NCI-H460 (cell line): ENCODE results near the gene MTHFD1. TPM values are rescaled to one million over a fixed set of nuclear protein-coding genes. Genes with fewer than 3 reads are reported as not detected.

Source experiments
- DNase-seq: peaks from one replicate; pipeline ENCODE4 v3.0.0-alpha.2; 2016; ENCODE audit warnings: low read depth; ENCODE audit errors: extremely low read depth
- total RNA-seq: library from RNA; depleted of rRNA; stranded (reverse); fragments of >200 nt; shearing (Covaris generic); gene quantifications from 2 replicates; pipeline ENCODE4 v1.2.3, GENCODE V29; 2014

The MTHFD1 gene
- total RNA-seq, 1 experiment from 2014 or later: 63.5 TPM

DNA sequence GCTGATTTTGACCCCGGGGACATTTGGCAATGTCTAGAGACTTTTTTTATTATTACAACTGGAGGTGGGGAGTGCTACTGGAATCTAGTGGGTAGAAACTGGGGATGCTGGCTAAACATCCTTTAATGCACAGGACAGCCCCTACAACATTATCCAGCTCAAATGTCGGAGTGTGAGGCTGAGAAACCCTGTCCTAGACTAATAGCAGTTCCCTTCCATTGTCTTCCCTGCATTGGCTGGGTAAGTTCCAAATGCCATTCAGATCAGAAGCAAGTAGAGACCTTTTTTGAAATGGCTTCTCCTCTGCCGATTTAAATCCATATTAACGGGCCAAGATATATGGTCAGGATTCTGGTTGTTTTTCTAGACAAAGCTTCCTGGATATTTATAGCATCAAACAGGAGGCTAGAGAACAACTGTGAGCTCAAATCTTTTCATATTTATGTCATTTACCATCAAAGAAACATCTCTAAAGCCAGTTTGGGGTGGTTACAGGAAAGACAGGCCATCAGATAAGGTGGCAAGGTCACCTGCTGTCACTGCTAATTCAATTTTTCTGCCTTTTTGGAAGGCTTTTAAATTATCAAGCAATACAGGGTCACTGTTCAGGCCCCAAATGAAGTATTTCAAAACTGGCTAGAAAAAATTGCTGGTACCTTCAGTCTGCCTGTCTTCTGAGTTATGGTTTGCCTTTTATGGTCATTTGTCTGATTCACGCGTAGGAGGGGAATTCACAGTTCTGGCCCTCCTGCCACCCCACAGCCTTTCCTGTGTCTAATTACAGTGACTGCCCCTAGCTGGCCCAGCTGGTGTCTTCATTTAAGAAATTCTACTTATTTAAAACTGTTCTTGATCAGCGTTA lies 57.1 kb downstream of the MTHFD1 start:
- DNase-seq: no peak

- DNase-seq: no peak
Observed at GRCh38 chr14:64447876-64448670, 59.9 kb downstream of the MTHFD1 start.

DNA sequence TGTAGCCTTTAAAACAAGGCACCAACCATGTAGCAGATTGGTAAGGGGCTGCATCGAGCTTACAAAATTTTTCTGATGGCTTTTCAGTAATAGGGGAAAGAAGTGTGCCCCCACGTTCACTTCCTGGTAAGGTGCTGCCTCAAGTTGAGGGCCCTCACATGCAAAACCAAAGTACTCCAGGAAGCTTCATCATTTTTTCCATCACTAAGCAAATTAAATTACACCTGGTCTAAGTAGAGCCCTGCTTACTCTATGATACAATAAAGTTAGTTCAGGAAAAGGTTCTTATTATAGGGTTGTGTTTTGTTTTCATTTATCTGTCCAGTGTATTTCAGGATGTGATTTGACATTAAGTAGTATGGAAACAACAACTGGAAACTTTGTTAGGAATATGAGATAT lies 62.1 kb downstream of the MTHFD1 start:
- no peak for DNase-seq

DNA sequence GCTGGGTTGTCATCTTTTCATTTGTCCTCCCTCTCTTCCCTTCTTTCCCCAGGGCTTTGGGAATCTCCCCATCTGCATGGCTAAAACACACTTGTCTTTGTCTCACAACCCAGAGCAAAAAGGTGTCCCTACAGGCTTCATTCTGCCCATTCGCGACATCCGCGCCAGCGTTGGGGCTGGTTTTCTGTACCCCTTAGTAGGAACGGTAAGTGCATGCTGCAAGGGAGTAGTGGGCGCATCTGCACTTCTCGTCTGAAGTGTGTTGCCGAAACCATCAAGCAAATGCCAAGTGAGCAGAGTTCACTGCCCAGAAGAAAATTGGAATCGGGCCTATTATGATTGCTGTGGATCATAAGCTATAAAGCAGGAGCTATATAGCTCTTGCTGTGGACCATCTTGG lies 66.5 kb downstream of the MTHFD1 start:
- DNase-seq: no peak

GRCh38 chr14:64459405-64460136 lies 71.4 kb downstream of the MTHFD1 start:
- DNase-seq: no peak

- DNase-seq: no peak
Observed at GRCh38 chr14:64461221-64461620, 73.1 kb downstream of the MTHFD1 start.

GRCh38 chr14:64463195-64463594 lies 75.0 kb downstream of the MTHFD1 start:
- DNase-seq: no peak

- DNase-seq: no peak
Observed at GRCh38 chr14:64463873-64464272, 75.7 kb downstream of the MTHFD1 start.

GRCh38 chr14:64464651-64465050 lies 76.5 kb downstream of the MTHFD1 start:
- DNase-seq: no peak

DNA sequence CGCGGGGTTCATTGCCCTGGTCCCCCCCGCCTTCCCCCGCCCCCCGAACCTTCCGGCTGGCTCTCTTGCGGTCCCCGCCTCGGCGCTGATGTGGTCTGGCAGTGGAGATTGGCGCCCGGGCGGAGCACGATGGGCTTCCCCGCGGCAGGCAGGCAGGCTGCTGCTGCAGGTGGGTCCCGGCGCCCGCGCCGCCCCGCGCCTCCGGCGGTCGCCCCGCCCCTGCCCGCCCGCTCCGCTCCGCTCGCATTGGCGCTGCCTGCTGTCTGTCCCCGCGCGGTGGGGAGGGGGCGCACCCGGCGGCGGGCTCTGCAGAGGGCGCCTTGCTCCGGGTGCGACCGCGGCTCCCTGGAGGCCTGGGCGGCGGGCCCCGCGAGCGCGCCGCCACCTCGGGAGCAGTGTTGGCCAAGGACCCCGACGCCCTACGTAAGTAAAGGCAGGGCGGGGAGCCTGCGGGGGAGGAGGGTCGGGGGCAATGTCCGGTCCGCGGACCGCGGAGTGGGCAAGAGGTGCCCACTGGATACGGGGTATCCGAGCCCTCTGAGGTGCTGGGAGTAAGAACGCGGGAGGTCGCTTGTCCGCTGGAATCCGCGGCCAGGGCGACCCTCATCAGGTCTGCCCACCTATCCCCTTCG lies 77.2 kb downstream of the MTHFD1 start, which contains the start of gene AKAP5:
Gene AKAP5, plus strand, starts transcription at position 309 of the 632 bp plus-strand sequence. CDS start 2,896 bp downstream, outside the sequence.
- no peak for DNase-seq

DNA sequence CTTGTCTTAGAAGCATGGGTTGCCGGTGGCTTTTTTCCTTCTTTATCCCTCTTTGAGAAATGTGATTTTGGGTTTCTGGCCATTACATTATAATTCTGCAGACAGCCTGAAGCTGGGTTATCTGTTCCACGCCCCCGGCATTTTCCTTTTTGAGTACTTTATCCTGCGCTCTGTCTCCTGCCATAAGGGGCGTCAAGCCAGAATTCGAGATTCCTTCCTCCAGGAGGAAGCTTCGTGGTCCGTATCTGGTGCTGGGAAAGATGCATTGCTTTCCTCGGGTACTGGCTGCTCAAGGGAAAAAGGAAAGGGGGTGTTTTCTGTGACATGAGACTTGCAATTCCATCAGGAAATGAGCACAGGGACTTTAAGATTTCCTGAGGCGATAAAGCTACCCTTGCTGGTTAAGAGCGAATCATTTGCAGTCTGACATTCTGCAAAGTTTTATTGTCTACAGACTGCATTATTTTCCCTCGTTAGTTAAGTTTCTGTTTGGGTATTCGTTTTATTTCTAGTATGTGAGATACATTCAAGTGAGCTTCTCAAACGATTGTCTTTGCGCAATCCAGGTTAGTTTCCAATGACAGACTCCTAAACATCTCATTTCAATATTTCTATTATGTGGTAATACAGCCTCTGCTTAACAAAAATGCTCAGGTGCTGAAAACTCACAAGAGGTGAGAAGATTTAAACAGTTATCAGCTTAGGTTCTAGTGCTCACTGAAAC lies 77.8 kb downstream of the MTHFD1 start:
- DNase-seq: no peak

- no peak for DNase-seq
Observed at GRCh38 chr14:64467101-64467500, 78.9 kb downstream of the MTHFD1 start.

- DNase-seq: no peak
Observed at GRCh38 chr14:64467566-64467965, 79.4 kb downstream of the MTHFD1 start.

GRCh38 chr14:64468451-64468850 lies 80.3 kb downstream of the MTHFD1 start:
- no peak for DNase-seq

GRCh38 chr14:64474041-64474440 lies 85.9 kb downstream of the MTHFD1 start:
- no peak for DNase-seq

DNA sequence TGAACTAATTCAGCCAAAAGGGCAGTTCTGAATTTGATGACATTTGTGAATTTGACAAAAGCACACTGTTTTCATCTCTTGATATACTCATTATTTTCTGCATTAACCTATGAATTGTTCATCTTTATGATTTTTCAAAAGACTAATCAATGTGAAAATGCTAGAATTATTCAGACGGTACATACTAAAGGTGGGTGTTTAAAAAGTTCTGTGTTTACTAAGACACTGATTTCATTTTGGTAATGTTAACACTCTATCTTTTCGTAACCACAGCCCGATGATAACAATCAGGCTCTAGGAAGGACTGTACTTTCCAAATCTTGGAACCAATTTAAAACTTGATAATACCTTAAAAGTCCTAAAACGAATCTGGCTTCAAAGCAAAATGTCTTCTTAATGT lies 86.5 kb downstream of the MTHFD1 start:
- DNase-seq: no peak

DNA sequence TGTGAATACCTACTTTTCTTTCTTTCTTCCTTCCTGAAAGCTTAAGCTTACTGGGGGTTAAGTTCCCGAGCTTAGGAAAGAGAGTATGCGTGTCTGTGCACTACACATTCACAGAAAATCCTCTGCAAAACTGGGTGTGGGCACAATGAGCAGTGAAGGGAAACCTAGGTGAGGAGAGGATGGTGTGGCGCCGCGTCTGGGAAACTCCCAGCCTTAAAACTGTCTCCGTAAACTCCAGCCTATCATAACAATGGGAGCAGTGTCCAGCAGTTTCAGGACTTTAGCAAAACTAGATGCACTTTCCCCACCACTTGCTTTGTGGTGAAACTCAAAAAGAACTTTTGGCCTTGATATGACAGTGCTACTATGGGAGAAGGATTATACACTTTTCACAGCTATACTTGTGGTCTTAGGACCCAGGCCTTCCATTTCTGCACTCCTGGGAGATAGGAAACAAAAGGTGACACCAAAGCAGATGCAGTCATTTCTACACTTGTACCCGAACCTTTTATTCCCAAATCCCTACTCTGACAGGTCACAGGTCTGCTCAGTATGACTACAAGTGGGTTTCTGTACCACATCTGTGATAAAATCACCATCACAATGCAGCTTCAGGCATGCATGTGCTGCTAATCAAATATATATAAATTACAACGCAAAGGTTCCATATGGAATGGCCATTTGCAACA lies 87.6 kb downstream of the MTHFD1 start:
- no peak for DNase-seq

- no peak for DNase-seq
Observed at GRCh38 chr14:64476438-64476837, 88.3 kb downstream of the MTHFD1 start.

- no peak for DNase-seq
Observed at GRCh38 chr14:64478634-64479250, 90.6 kb downstream of the MTHFD1 start.
